ENCODE results near the gene F2RL2. TPM values are rescaled to one million over a fixed set of nuclear protein-coding genes. Genes with fewer than 3 reads are reported as not detected.
A peak's percentile ranks its signal among the peaks of the same experiment; 100 is the strongest.

The F2RL2 gene
- total and polyA plus RNA-seq, 2 of the 4 experiments (the other 2 are of a cell fraction), result 21.7 to 32.8 TPM

DNA sequence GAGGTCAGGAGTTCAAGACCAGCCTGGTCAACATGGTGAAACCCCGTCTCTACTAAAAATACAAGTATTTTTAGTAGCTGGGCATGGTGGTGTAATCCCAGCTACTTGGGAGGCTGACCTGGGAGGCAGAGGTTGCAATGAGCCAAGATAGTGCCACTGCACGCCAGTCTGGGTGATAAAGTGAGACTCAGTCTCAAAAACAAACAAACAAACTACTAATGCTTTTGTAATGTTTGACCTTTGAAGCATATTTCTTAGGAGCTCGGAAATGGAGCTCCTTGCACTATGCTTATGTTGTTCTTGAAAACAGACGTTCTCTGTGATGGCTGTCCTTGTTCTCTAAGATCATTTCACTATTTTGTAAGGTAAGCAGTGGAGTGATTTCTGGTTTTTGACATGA lies 6.0 kb downstream of the F2RL2 start:
- no peak for DNase-seq
- TSS peak; percentile 38 for BruUV-seq (replicated peaks)
- H3K56ac ChIP-seq (ENCODE audit: extremely low read depth, insufficient read depth, low read length), result no peak overlapping the region
- peak overlapping the region; percentile 51; the same call in 1 of the 2 replicates for H3K18ac ChIP-seq (ENCODE audit: low read depth, low read length)
- POLR2A ChIA-PET (ENCODE audit: unreplicated experiment), result no interaction called here
- H3K36me3 ChIP-seq (ENCODE audit: control insufficient read depth, insufficient read depth, low read length), result peaks cover 7% of the 10 kb centered on the region
- H2BK120ac ChIP-seq (ENCODE audit: low read depth, low read length), result peak overlapping the region; percentile 72
- no peak overlapping the region for H2AK9ac ChIP-seq (replicated peaks; ENCODE audit: low read depth, low read length, poor library complexity)
- in situ Hi-C loops (cut with MboI; ENCODE audit: low sequenced_read_pairs) (no loop called here), dilution Hi-C loops (cut with HindIII; ENCODE audit: low sequenced_read_pairs, unreplicated experiment) (no loop called here), intact Hi-C loops (cut with micrococcal nuclease) (no loop called here)
- TF ChIP-seq, protein P1, sequence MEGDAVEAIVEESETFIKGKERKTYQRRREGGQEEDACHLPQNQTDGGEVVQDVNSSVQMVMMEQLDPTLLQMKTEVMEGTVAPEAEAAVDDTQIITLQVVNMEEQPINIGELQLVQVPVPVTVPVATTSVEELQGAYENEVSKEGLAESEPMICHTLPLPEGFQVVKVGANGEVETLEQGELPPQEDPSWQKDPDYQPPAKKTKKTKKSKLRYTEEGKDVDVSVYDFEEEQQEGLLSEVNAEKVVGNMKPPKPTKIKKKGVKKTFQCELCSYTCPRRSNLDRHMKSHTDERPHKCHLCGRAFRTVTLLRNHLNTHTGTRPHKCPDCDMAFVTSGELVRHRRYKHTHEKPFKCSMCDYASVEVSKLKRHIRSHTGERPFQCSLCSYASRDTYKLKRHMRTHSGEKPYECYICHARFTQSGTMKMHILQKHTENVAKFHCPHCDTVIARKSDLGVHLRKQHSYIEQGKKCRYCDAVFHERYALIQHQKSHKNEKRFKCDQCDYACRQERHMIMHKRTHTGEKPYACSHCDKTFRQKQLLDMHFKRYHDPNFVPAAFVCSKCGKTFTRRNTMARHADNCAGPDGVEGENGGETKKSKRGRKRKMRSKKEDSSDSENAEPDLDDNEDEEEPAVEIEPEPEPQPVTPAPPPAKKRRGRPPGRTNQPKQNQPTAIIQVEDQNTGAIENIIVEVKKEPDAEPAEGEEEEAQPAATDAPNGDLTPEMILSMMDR (conservative IDR thresholded peaks at IDR 0.05; ENCODE audit: low read depth, low read length), result no peak
- no peak for TF ChIP-seq NFE2L2 (IDR thresholded peaks at IDR 0.05; ENCODE audit: low read depth, low read length)
- no peak for TF ChIP-seq CEBPB (IDR thresholded peaks at IDR 0.05; ENCODE audit: low read depth, low read length)
- TF ChIP-seq CHD1 (IDR thresholded peaks at IDR 0.05; ENCODE audit: low read depth, low read length), result no peak
- TF ChIP-seq BHLHE40 (IDR thresholded peaks at IDR 0.05; ENCODE audit: low read depth, low read length), result no peak
- no peak for TF ChIP-seq RFX5 (IDR thresholded peaks at IDR 0.05; ENCODE audit: low read depth, low read length)
- TF ChIP-seq RAD21 (IDR thresholded peaks at IDR 0.05; ENCODE audit: low read length), result no peak
- no peak for TF ChIP-seq MAFK (IDR thresholded peaks at IDR 0.05; ENCODE audit: low read depth, low read length)
- no peak for TF ChIP-seq SMC3 (IDR thresholded peaks at IDR 0.05; ENCODE audit: low read depth, low read length)
- no peak for TF ChIP-seq MXI1 (IDR thresholded peaks at IDR 0.05; ENCODE audit: borderline replicate concordance, low read depth, low read length)
- TF ChIP-seq MAZ (IDR thresholded peaks at IDR 0.05; ENCODE audit: borderline replicate concordance, low read depth, low read length), result no peak
- no peak for TF ChIP-seq USF2 (IDR thresholded peaks at IDR 0.05; ENCODE audit: low read depth, low read length)
- TF ChIP-seq POLR2A (IDR thresholded peaks at IDR 0.05; ENCODE audit: low read depth, low read length), result no peak
- no peak for TF ChIP-seq FOS (IDR thresholded peaks at IDR 0.05; ENCODE audit: low read depth, low read length)
- peak overlapping the region; percentile 56 for H3K4ac ChIP-seq (ENCODE audit: low read depth, low read length)
- no peak overlapping the region; the same call in 1 of the 2 replicates for H3K23ac ChIP-seq (ENCODE audit: low read depth, low read length)
- H2BK15ac ChIP-seq (ENCODE audit: low read depth, low read length), result peak overlapping the region; percentile 91; the same call in 2 of the 3 replicates
- H3K9me3 ChIP-seq (ENCODE audit: control insufficient read depth, insufficient read depth, low read length), result no peaks in the 10 kb centered on the region
- peak overlapping the region; percentile 65 for H2BK20ac ChIP-seq (ENCODE audit: low read depth, low read length)
- peak overlapping the region; percentile 43 for H4K91ac ChIP-seq (ENCODE audit: insufficient read depth, low read depth, low read length)
- H3K14ac ChIP-seq (replicated peaks; ENCODE audit: low read depth, low read length), result peak overlapping the region; percentile 78; the same call in 1 of the 2 replicates
- H3K4me3 ChIP-seq (ENCODE audit: insufficient read depth, low read depth, low read length), result no peak overlapping the region
- H3K79me1 ChIP-seq (ENCODE audit: low read depth in 1 of 2, low read length in 2 of 2), result peaks cover 6 to 21% of the 10 kb centered on the region in 2 experiments; a peak in 3 of 4 replicates
- peak overlapping the region; percentile 10; the same call in 1 of the 2 replicates for H3K4me2 ChIP-seq (ENCODE audit: low read depth, low read length)
- peak overlapping the region; percentile 95 for H2BK5ac ChIP-seq (ENCODE audit: low read depth, low read length, poor library complexity, severe bottlenecking)
- H2AK5ac ChIP-seq (ENCODE audit: low read depth, low read length), result peak overlapping the region; percentile 83
- H3K9ac ChIP-seq (ENCODE audit: low read depth, low read length), result no peak overlapping the region
- peak overlapping the region; percentile 66 for H3K27ac ChIP-seq (ENCODE audit: insufficient read depth, low read length)
- peak overlapping the region; percentile 21 to 70; a peak in 3 of 4 replicates for H4K8ac ChIP-seq (ENCODE audit: low read depth in 2 of 2, low read length in 2 of 2)
- no peaks in the 10 kb centered on the region for H4K20me1 ChIP-seq (ENCODE audit: insufficient read depth, low read length)
- H2AFZ ChIP-seq (replicated peaks; ENCODE audit: low read length, poor library complexity), result no peak overlapping the region
- WGBS, 2 experiments (ENCODE audit: extremely low coverage in 2 of 2, insufficient read length in 1 of 2), result no CpG with 5 or more reads among the region's 4 CpGs
- no peak; the same call in 1 of the 2 replicates for ATAC-seq (ENCODE audit: low read depth)
- H3K27me3 ChIP-seq (ENCODE audit: control insufficient read depth, insufficient read depth, low read length), result no peaks in the 10 kb centered on the region
- peak overlapping the region; percentile 58 for H4K5ac ChIP-seq (ENCODE audit: low read depth, low read length)
- peaks cover 12% of the 10 kb centered on the region; the same call in 1 of the 2 replicates for H3K4me1 ChIP-seq (ENCODE audit: control insufficient read depth, insufficient read depth, low read length)
- peaks cover 16% of the 10 kb centered on the region for H3K9me1 ChIP-seq (ENCODE audit: insufficient read depth, low read length)
- CTCF ChIA-PET, result interaction anchor here (0.6 kb wide), 1 partner anchor 1155 kb away, joined by 8 read pairs; no protein-coding TSS in a partner anchor

All from IMR-90 (cell line).